Gastroesophageal sphincter (tissue), 3 donors: Measurements from ENCODE around the gene ITM2C.

Experiments
- POLR2A ChIP-seq, 2 donors: fragments of 450-650 bp; IDR thresholded peaks; one replicate each; pipeline ENCODE4 v1.6.1; 2017; ENCODE audit warnings: antibody characterized with exemption in 2 of 2, mild to moderate bottlenecking in 2 of 2, moderate library complexity in 1 of 2
- TF ChIP-seq, protein P1 (sequence below), 4 experiments: fragments of 200-600 bp in 2 of 4; fragments of 450-650 bp in 2 of 4; sonication (generic) in 1 of 4; IDR thresholded peaks; one replicate each; pipeline ENCODE4 v1.5.1; 2017 to 2019; ENCODE audit warnings: antibody characterized with exemption in 4 of 4, mild to moderate bottlenecking in 2 of 4, moderate library complexity in 2 of 4

DNA sequence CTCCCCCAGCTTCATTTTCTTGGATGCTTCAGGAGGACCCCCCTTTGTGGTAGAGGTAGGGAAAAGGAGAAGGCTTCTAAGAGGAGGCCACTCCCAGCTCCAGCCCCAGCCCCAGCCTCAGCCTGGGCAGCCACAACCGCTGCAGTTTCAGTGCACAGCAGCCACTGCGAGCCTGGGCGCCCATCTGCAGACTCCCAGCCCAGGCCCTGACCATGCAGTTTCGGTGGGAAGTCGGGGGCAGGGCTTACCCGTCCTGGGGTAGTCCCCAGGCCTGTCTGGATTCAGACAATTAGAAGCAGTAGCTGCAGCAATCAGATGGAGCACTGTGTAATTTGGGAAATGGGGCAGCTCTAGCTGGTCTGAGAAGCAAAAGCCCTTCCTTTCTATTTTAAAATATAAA lies 28.6 kb downstream of the ITM2C start:
- TF ChIP-seq, protein P1, sequence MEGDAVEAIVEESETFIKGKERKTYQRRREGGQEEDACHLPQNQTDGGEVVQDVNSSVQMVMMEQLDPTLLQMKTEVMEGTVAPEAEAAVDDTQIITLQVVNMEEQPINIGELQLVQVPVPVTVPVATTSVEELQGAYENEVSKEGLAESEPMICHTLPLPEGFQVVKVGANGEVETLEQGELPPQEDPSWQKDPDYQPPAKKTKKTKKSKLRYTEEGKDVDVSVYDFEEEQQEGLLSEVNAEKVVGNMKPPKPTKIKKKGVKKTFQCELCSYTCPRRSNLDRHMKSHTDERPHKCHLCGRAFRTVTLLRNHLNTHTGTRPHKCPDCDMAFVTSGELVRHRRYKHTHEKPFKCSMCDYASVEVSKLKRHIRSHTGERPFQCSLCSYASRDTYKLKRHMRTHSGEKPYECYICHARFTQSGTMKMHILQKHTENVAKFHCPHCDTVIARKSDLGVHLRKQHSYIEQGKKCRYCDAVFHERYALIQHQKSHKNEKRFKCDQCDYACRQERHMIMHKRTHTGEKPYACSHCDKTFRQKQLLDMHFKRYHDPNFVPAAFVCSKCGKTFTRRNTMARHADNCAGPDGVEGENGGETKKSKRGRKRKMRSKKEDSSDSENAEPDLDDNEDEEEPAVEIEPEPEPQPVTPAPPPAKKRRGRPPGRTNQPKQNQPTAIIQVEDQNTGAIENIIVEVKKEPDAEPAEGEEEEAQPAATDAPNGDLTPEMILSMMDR (IDR thresholded peaks at IDR 0.05): no peak
- no peak for TF ChIP-seq POLR2A (IDR thresholded peaks at IDR 0.05)
